ENCODE results near the gene LMAN1L.
A peak's percentile ranks its signal among the peaks of the same experiment; 100 is the strongest.

The LMAN1L gene

DNA sequence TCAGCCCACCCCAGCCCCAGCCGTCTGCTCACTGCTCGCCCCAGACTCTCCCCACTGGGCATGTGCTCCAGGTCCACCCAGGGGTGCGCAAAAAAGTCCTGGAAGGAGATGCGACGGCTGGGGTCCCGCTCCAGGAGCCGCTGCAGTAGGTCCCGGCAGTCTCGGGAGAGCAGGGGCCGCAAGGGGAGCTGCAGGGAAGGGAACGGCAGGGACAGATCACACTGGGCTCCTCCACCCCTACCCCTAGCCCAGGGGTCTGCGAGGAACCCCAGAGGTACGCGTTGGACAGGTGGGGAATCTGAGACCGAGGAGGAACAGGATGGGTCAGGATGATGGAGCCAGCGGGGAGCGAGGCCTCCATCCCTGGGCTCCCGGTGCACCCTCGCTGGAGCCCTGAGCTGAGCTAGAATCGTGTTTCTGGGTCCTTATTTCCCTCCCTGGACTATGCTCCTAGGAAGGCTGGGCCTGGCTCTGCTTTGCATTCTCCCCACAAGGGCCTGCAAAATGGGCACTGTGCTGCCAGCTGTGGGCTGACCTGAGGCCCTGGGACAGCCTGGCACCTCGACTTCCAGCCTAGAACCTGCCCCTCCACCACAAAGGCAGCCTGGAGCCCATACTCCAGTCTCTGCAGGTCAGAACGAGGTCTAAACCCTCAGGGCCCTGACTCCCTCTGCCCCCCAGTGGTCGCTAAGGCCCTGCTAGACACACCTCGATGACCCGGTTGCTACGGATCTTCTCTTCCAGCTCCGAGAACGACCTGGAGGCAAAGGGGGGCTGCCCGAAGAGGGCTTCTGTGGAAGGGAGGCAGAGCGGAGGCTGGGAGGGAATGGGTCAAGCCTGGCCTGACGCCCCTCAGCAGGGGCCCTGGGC, 27.1 kb downstream of the LMAN1L start:
- no peak for DNase-seq

DNA sequence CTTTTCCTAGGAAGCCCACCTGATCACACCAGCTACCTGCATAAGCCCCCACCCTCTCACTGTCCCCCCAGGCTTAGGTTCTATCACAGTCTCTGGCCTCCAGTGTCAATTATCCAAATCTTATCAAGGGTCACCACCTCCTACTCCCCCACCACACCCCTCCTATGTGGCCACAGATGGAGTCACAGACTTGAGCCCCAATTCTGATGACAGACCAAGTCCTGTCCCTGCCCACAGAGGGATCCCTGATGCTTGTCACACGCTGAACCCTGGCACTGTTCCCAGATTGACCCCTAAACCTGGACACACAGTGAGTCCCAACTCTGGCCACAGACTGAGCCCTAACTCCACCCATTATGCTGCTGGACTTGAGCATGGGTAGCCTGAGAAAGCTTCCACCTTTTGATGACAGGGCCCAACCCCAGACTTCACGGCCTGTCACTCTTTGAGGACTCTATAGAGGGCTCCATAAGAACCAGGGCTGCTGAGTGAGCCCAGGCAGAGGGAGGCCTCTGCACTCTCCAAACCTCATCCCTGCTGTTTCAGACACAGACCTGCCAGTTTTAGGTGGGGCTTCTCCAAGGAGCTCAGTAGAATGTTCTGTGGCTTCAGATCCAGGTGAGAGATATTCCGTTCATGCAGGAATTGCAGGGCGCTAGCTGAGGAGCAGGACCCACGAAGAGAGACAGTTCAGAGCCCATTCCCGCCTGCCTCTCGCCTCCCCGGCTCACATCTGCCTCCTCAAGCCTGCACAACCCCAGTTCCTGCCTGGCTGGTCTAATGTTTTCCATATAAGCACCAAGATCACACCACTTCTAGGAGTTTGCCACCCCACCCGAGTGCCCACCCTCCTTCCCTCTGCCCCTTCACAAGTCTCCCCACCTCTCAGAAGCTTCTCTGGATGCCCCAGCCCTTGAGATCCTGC, 28.5 kb downstream of the LMAN1L start:
- DNase-seq: no peak

DNA sequence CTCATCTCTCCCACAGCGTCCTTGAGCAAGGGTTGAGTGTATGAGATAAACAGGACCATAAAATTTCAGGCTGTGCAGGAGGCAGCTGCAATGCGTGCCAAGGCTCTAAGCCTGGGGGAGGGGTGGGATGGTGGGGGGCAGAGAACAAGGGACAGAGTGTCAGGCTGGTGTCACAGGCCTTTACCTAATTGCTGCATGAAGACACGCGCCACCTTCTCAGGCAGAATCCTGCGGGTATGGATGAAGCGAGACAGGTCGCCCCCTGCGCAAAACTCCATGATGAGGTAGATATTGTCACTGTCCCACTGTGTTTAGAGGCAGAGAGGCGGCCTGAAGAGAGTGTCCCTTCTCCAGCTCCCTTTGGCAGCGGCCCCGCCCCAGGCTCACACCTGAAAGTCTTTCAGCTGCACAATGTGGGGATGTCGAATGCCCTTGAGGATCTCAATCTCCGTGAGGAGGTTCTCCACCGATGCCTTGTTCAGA, 29.3 kb downstream of the LMAN1L start:
- no peak for DNase-seq

DNA sequence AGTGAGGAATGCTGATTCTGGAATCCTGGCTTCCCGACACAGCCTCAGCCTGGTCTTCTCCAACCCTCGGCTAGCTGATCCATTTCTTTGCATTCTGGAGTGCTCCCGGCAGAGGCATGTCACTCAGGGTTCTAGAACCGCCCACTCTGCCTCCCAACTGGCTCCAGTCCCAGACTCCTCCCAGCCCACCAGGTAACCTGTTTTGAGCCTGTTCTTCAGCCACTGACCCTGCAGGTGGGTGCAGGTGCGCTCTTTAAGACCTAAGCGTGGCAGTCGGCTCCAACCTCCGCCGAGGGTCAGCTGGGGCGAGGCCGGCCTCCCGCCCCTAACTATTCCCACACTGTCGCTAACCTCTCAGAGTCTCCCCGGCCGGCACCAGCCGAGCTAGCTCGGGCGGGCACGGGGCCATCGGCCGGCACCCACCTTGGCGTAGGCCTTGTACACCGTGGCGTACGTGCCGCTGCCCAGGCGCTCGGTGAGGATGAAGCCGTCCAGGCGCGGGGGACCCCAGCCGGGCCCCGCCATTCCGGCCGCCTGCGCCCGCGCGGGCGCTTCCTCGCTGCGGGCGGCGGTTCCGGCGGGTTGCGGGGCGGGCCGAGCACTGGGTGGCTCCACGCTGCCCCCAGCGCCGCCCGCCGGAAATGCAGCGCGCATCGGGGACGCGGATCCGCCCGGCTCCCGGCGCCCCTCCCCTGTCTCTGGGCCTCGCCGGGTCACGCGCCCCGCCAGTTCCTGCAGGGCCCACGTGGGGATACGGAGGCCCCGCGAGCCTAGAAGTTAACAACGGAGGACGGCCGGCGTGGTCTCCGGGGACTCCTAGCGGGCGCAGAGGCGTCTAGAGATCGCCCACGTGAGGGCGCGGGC, 30.2 kb downstream of the LMAN1L start, which contains the start of gene ULK3:
ULK3 (minus strand) TSS at position 576 of the 864 bp plus-strand sequence; CDS start at position 525, 51 bp downstream.
- DNase-seq: peak; percentile 59

GRCh38 chr15:74843445-74843828, 30.8 kb downstream of the LMAN1L start:
- no peak for DNase-seq

- no peak for DNase-seq
Observed at GRCh38 chr15:74843891-74844299, 31.3 kb downstream of the LMAN1L start.

DNA sequence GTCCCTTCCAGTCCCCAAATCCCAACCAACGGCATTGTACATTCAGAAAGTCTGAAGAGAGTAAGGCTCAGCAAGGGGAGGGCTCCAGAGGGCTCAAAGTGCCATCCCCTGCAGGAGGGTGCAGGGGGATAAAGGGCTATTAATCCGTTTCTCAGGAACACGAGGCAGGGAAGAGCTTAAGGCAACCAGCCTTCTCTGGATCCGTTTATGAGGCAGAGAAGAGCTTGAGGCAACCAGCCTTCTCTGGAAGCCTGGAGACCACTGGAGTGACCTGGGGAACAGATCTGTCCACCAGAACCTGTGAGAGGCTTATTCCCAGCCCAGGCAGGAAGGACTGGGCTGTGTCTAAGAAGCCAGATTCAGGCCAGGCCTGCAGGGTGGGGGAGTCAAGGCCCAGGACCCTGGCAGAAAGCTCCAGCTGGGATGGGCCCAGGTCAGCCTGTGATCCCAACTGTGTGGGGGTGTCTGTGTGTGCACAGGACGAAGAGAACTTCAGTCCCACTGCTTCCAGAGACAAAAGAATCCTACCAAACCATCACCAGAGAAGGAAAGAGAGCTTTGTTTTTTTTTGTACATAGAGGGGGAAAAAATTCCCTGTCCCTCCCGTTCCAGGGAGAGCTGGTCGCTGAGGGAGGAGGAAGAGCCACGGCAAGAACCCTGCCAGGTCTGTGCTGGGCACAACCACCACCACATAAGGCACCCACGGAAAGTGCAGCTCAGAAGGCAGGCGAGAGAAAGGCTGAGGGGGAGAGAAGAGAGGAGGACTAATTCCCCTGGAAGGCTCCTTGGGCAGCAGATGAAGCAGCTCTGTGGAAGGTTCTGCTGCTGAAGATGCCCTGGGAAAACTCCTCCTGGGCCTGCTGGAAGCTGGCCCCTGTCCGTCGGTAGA, 31.9 kb downstream of the LMAN1L start:
- DNase-seq: no peak

- no peak for DNase-seq
Observed at GRCh38 chr15:74845208-74845568, 32.6 kb downstream of the LMAN1L start.

DNA sequence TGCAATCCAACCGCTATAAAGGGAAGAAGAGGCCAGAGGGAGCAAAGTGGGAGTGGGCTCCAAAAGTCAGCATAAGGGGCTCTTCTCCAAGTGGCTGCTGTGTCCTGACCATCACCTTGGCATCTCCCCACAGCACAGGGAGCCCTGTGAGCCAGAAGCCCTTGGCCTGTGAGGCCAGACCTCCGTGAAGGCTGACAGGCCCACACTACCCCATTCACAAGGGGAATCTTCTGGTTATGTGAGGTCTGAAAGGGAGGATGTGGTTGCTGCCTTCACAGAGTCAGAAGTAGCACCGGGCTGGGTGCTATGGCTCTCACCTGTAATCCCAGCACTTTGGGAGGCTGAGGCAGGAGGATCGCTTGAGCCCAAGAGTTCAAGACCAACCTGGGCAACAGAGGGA, 32.9 kb downstream of the LMAN1L start:
- DNase-seq: no peak

DNA sequence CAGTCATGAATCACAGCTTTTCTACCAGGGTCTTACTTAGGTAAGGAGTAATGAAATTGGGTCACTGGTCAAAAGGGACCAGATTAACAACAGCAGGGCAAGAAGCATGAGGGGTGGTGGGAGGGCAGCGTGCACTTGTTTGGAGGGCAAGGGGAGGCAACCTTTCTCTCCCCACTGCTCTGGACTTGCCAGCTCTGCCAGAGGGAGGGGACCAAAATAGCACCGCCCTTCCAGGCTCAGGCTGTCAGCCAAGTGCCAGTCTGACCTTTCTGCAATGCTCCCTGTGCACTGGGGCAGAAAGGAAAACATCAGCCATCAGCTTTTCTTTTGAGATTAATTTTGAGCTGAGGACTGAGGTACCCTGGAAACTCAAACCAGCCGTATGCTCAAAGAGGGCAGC, 34.8 kb downstream of the LMAN1L start:
- DNase-seq: no peak

DNA sequence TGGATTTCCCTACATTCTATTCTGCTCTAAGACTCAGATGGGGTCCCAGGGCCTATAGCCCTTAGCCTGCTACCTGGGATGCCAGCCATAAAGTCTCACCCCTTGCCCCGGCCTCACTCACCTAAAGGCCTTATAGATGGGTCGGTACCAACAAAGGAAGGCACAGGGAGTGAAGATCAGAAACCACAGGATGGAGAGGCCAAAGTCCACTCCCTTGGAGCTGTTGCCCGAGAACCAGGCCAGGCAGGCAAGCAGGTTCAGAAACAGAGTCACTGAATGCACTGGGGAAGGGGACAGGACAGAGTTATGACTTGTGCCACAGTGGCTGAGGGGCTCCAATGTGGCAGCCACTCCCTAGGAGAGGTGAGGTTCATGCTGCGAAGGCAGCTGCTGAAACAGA, 37.8 kb downstream of the LMAN1L start:
- DNase-seq: no peak

- no peak for DNase-seq
Observed at GRCh38 chr15:74851960-74852359, 39.3 kb downstream of the LMAN1L start.

GRCh38 chr15:74854453-74855022, 41.9 kb downstream of the LMAN1L start:
- no peak for DNase-seq

DNA sequence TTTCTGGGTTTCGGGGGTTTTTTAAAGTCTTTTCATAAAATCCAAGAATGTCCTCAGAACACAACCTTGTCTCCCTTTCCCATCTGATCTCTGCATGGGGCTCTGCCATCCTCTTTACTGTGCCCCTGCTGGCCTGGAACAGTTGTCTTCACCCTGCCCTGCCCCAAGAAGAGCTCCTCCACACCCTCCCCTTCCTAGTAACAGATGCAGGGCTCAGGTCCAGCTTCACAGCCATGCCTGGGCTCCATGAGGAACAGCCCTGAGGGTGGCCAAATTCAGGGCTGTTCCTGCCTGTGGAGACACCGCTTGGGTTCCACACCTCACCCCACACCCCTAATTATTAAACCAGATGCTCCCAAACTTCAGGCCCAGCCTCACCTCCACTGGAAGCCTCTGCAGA, 43.2 kb downstream of the LMAN1L start:
- peak; percentile 12 for DNase-seq

DNA sequence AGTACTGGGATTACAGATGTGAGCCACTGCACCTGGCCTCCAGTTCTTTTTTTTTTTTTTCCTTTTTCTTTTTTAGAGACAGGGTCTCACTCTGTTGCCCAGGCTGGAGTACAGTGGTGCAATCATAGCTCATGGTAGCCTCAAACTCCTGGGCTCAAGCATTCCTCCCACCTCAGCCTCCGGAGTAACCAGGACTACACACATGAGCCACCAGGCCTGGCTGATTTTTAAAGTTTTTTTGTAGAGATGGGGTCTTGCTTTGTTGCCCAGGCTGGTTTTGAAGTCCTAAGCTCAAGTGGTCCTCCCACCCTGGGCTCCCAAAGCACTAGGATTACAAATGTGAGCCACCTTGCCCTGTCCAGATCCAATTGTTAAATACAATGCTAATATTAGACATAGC, 43.9 kb downstream of the LMAN1L start:
- no peak for DNase-seq

- no peak for DNase-seq
Observed at GRCh38 chr15:74857082-74857655, 44.5 kb downstream of the LMAN1L start.

DNA sequence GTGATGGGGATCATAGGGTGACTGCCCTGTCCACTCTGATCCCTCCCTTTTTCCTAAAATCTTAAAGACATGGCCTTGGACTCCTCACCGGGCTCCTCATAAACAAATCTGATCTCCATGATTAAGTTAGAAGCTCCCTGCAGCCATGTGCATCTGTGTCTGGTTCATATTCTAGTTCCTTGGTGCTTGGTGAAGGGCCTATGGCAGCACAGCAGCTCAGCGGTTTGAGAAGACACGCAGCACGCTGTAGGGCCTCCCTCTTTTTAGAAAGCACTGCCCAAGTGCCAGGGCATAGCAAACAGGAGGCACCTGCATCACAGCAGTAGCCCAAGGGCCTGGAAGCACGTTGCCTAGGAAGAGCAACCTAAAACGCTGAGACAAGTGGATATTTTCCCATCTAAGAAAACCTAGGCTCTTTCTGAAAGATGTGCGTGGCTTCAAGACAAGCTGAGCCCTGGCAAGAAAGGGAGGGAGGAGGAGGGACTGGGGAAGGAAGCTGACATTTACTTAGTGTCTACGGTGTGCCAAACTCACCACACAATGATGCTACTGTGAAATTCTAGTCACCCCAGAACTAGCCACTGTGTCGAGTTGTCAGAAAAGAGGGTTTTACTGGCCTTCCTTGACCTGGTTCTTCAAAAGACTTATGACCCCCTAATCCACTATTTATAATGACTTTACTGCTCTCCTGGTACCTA, 45.2 kb downstream of the LMAN1L start:
- no peak for DNase-seq

DNA sequence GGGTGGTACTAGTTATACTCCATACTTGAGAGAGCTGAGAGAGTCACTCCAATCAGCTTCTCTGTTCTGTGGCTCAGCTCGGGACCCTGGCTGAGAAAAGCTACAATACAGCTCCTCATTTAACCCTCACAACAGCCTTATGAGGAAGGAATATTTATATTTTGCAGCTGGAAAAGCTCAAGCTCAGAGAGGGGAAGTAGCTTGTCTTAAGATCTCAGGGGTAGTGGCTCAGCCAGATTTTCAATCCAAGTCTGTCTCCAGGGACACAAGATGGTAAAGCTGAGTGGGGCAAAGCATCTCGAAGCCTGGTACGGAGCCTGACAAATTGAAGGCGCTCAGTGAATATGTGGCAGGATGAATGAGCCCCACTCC, 45.7 kb downstream of the LMAN1L start:
- DNase-seq: no peak

DNA sequence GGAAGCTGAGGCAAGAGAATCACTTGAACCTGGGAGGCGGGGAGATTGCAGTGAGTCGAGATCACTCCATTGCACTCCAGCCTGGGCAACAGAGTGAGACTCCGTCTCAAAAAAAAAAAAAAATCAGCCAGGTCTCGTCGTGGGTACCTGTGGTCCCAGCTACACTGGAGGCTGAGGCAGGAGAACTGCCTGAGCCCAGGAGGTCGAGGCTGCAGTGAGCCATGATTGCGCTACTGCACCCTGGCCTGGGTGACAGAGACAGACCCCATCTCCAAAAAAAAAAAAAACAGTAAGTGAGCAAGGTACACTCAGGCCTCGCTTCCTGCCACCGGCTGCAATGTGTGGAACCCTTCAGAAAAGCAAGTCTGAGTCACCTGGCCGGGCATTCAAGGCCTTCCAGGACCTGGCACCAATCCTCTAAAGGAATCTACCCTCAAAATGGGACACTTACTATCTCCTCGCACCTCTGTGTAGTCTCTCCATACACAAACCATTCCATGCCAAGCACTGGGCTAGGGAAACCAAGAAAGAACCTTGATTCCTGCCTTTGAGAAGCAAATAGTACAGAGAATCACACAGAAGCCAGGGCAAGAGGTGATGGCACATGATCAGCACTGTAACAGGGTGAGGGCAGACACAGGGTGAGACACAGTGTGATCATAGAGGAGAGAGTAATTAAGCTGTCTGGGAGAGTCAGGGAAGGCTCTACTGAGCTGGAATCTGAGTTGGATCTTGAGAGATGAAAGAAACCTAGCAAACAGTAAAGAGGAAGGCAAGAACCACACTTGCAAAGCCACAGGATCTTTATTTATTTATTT, 50.8 kb downstream of the LMAN1L start:
- DNase-seq: no peak

Data from DMS 273 treated with DMSO at 0.1 percent for 48 hours (cell line).